DOHH2 (cell line): Measurements from ENCODE around the gene PPP2R2C.

Experiments
- CTCF ChIP-seq: fragments of 200-600 bp; sonication (generic); IDR thresholded peaks from one replicate; pipeline ENCODE4 v1.5.1; 2014; ENCODE audit warnings: antibody characterized with exemption, mild to moderate bottlenecking, low read depth, low read length; ENCODE audit not compliant: poor library complexity, severe bottlenecking
- EZH2phosphoT487 ChIP-seq: fragments of 200-600 bp; sonication (generic); IDR thresholded peaks from 2 replicates; pipeline ENCODE4 v1.6.1; 2017; ENCODE audit warnings: borderline replicate concordance, mild to moderate bottlenecking, antibody characterized with exemption, low read length, moderate library complexity, mixed read lengths

DNA sequence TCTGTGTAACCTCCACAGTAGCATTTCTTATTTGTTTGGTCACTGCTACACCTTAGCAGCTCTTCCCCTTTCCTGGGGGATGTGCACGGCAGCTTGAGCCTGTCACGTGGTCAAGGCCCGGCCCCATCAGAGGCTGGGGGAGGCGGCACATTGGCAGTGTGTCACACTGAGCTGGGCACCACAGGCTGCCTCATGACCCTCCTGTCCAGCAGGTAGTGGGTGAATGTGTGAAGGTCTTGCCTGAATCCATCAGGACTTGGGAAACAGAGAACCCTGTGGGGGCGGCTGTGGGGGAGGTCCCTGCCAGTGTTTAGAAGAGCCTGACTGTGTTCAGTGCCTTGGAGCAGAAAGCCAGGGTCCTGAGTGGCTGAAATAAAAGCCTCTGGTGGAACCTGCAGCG lies 169.5 kb downstream of the PPP2R2C start:
- TF ChIP-seq CTCF (no peak), EZH2phosphoT487 (no peak)
